HG03159 (cell line): ENCODE data around the gene USP50.
"Not testable (repeated sequence)": the region's sequence is repeated elsewhere in the genome, so short reads cannot be mapped to it uniquely, and the experiment has no call there.

Experiments used
- ATAC-seq: cut with Tn5 transposase; IDR thresholded peaks from one replicate; pipeline ENCODE4 v1.9.1; 2021; ENCODE audit warnings: mild to moderate bottlenecking, moderate library complexity; ENCODE audit not compliant: unreplicated experiment

USP50 gene

GRCh38 chr15:50505656-50506055 lies 40.8 kb downstream of the USP50 start:
- ATAC-seq: not testable (repeated sequence)

- ATAC-seq: no peak
Observed at GRCh38 chr15:50503144-50503543, 43.3 kb downstream of the USP50 start.

GRCh38 chr15:50501815-50502214 lies 44.7 kb downstream of the USP50 start:
- no peak for ATAC-seq

- ATAC-seq: no peak
Observed at GRCh38 chr15:50500352-50500751, 46.1 kb downstream of the USP50 start.

GRCh38 chr15:50496692-50497091 lies 49.8 kb downstream of the USP50 start:
- ATAC-seq: no peak

- ATAC-seq: not testable (repeated sequence)
Observed at GRCh38 chr15:50494547-50494946, 51.9 kb downstream of the USP50 start.

GRCh38 chr15:50493625-50494024 lies 52.8 kb downstream of the USP50 start:
- no peak for ATAC-seq

- no peak for ATAC-seq
Observed at GRCh38 chr15:50487287-50487686, 59.2 kb downstream of the USP50 start.

GRCh38 chr15:50485389-50485788 lies 61.1 kb downstream of the USP50 start:
- no peak for ATAC-seq

- peak; percentile 69 for ATAC-seq
Observed at GRCh38 chr15:50484781-50485180, 61.7 kb downstream of the USP50 start.

- ATAC-seq: no peak
Observed at GRCh38 chr15:50476143-50476542, 70.3 kb downstream of the USP50 start.

GRCh38 chr15:50471072-50471471 lies 75.4 kb downstream of the USP50 start:
- ATAC-seq: no peak

- ATAC-seq: no peak
Observed at GRCh38 chr15:50463423-50464358, 82.8 kb downstream of the USP50 start.

GRCh38 chr15:50458348-50459112 lies 87.9 kb downstream of the USP50 start:
- ATAC-seq: no peak

- ATAC-seq: no peak
Observed at GRCh38 chr15:50452927-50453326, 93.5 kb downstream of the USP50 start.
